Activated CD4-positive, alpha-beta T cell treated with anti-CD3 and anti-CD28 coated beads, Interleukin-10, Interleukin-2, amounts not matched to agents 100 ng/mL and 50 ng/mL, durations not matched to agents 16 hours and 8 hours (primary cell): ENCODE measurements around the gene MFAP4.

Source experiments
- DNase-seq: peaks from one replicate; pipeline ENCODE4 v3.0.0-alpha.2; 2020

Gene MFAP4

DNA sequence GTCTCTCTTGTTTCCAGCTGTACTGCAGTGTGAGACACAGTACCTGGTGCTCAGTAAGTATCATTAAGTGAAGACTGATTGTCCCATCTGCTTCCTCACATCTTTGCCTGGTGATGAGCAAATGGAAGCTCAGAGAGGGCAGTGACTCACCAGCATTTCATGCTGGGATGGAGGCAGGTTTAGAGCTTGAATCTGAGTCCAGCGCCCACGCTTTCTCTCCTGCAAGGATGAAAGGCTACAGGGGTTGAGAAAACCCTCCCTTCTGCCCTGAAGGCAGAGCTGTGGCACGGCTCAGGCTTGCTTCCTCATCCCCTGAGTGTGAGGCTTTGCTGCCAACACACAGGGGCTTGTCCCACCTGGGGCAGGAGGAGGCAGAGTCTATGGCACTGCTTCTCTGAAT lies 22.5 kb upstream of the MFAP4 start:
- DNase-seq = no peak

DNA sequence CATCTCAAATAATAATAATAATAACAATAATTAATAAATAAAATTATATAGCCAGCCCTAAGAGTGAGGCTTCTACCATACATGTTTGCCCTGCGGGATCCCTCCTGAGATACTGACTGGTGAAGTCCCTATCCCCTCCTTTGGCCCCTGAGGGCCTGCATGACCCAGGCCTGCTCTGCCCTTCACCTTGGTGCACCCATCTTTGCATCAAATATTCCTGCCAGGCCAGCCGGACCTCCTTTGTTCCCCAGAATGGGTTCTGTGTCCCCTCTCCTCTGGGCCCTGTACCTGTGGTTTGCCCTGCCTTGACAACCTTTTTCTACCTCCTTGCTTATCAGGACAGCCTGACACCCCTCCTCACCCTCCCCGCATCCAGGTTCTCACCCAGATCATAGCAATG lies 22.1 kb upstream of the MFAP4 start:
- no peak for DNase-seq

DNA sequence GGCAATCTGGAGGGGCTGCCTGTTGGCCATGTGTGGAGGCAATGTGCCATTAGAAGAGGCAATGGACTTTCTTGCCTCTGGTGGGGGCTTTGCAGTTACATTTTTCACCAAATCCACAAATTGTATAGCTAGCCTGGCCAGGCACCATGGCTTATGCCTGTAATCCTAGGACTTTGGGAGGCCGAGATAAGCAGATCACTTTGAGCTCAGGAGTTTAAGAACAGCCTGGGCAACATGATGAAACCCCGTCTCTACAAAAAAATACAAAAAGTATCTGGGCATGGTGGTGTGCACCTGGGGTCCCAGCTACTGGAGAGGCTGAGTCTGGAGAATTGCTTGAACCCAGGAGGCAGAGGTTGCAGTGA lies 21.3 kb upstream of the MFAP4 start:
- DNase-seq = no peak

DNA sequence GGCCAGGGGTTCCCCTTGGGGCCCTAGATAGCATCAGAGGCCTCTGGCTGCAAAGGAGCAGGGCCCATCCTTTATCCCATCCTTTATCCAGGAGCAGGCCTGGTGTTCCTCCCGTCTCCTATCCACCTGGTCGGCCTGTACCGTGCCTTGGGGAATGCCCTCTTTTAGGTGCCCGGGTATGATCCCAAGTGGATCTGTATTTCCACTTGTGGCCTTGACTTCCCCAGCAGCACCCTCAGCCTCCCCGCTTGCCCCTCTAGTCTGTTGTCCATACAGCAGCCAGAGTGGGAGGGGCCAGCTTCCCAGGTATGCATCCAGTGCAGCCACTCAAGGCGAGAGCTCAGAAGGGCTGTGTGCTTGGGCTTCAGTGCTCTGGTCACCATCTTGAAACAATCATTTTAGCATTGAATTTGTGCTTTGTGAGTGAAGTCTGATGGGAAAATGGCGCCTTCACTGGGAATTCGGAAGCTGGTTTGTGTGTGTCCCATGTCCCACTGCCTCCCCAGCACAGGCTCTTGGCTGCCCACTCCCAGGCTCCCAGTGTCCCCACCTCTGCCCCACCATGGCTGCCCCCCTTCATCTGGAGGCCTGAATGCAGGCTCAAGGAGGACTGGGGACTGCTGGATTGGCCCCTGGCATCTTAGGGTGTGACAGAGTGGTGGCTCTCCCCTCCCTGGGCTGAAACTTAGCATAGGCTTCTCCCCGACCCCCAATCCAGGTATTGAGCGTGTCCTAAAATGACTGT lies 20.8 kb upstream of the MFAP4 start:
- no peak for DNase-seq

- DNase-seq = no peak
These were observed 18.1 kb upstream of the MFAP4 start for GRCh38 chr17:19405114-19405513.

GRCh38 chr17:19404264-19404663 lies 17.3 kb upstream of the MFAP4 start:
- no peak for DNase-seq

DNA sequence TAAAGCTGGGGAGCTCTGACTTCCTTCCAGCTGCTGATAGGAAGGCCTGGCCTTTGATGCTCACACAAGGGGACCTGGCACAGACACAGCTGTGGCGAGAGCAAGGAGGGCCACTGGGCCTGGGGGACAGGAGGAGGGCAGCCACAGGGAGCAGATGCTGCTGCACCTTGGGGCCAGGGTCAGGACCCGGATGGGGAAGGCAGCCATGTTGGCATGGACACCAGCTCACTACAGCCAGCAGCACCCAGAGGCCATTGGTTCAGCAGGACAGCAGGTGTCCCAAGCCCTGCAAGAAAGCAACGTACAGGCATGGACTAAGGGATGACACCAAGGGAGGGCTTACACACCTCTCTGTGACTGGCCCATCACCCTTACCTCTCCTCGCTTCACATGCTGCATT lies 16.0 kb upstream of the MFAP4 start:
- no peak for DNase-seq

DNA sequence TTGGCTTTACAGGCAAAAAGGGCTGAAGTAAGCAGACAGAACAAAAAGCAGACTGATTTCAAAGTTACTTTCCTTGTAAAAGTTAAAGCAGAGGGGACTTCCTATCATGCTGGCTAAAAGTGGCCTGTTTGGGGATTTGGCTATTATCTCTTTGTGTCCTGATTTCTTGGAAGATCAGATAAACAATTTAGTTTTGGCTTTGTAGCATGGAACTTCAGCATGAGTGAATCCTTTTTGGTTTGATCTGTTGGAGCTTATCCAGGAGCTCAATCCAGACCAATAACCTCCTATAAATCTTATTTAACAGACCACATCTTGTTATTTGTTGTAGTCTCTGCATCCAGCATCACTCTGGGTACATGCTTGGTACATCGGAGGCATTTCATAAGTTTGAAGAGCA lies 15.2 kb upstream of the MFAP4 start:
- DNase-seq = no peak

DNA sequence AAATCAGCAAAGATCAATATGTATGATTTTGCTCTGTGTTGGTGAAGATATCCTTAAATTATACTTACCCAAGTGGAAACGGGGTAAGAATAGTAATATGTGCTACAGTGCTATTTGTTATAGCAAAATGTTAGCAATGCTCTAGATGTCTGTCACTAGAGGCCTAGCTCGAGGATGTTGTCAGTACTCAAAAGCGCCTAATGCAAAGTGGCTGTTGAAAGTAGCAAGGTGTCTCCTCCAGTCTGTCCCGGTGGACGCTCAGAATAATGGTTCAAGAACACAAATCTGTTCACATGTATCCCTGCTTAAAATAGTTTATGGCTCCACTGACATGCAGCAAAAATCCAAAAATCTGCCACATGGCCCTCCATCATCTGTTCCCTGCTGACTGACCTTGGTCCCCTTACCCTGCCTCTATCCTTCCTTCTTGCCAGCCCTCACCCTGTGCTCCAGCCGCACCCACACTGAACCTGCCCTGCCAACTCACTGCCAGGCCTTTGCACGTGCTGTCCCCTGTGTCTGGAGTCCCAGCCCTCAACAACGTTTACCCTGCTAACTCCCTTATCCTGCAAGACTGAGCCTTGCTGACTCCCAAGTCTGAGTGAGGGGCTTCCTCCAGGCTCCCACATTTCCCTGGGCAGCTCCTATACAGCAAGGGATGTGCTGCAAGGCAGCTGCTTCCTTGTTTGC lies 14.5 kb upstream of the MFAP4 start:
- DNase-seq = no peak

DNA sequence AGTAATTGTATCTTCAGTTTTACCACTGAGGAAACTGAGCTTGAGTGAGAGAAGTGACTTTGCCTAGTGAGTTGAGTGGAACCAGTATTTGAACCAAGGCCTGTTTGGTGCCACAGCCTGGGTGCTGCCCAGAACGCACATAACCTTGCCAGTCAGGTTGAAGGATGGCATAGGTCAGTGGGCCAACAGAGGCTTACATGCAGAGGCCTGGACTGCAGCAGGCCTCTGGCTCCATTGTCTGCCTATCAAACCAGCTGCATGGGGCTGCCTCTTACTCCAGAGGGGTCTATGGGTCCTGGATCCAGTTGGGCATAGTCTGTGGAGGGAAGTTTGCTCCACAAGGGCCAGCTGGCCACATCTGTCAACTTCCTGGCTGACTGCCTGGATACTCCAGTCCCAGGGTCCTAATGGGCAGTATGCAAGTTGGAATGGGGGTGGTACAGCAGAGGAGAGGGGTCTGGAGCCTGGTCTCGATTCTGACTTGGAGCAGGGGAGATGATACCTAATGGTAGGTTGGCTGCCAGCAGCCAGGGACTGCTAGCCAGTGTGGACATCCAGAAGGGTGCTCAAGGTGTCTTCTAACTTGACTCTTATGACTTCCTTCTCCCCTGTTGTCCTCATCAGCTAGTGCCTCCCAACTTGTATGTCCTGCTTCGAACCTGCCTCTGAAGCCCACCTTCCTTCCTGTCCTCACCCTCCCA lies 12.9 kb upstream of the MFAP4 start:
- DNase-seq = no peak

DNA sequence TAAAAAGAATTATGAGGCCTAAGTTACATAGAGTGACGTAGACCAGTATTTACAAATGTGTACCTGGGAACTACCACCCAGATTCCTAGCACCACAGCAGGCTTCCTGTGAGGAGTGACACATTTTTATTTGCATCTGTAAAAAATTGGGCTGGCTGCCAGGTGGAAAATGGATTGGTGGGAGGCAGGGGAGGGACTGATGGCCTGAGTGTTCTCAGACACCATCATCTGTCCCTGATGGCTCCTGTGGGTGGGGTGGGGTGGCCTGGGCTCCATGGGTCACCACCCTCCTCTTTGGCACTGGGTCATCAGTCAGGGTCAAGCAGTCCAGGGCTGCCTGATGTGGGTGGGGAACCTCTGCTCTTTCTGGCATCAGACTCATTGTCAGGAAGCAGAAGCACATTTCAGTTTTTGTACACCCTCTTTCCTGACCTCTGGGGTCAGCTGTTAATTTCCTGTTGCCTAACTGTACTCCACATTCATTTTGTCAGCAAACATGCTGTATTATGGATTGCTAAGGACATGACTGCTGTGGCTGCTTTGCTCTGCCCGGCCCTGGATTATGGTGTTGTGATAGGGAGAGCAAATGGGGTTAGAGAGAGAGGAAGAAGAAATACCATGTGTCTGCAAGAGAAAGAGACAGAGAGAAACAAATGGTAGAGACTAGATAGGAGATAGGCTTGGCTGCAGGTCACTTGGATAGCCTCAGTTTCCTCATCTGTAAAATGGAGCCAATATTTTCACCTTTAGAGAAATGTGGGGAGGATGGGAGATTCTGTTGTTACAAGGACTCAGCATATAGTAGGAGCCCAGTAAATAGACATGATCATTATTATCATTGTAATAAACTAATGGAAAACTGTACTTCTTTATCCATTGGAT lies 11.6 kb upstream of the MFAP4 start:
- DNase-seq = no peak

GRCh38 chr17:19397556-19398041 lies 10.6 kb upstream of the MFAP4 start:
- no peak for DNase-seq

- DNase-seq = no peak
These were observed 5.3 kb upstream of the MFAP4 start for GRCh38 chr17:19392303-19392702.

DNA sequence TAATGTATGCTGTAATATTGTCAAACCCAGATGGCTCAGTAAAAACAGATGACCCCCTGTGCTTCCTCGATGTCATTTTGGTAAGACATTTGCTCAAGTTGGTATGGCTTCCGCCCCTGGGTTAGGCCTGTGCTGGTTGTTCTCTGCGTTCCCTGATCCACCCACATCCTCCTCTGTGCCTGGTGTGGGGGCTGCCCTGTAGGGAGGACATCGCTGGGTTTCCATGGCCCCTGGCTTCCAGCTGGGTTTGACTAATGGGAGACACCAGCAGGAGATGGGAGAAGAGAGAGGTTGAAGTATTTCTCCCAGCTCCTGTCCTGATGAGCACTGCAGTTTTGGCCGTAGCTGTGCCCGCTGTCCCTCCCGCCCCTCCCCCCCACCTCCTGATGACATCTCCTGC lies 4.4 kb upstream of the MFAP4 start:
- no peak for DNase-seq

DNA sequence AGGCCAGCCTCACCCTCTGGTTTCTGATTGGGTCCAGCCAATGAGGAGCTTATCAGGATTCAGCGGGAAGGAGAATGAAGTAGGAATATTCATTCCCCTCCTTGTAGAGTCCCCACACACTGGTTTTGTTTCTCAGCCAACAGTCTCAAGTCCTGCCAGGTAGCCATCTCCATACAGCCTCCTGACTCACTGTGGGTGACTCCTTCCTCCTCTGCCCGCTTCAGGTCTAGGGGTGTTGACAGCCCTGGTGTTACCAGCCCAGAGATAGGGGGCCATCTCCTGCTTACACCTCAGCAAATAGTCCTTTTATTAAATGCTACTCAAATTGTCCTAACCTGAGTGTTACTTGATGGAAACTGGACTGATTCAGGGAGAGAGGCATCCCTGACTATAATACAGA lies 4.0 kb upstream of the MFAP4 start:
- no peak for DNase-seq

DNA sequence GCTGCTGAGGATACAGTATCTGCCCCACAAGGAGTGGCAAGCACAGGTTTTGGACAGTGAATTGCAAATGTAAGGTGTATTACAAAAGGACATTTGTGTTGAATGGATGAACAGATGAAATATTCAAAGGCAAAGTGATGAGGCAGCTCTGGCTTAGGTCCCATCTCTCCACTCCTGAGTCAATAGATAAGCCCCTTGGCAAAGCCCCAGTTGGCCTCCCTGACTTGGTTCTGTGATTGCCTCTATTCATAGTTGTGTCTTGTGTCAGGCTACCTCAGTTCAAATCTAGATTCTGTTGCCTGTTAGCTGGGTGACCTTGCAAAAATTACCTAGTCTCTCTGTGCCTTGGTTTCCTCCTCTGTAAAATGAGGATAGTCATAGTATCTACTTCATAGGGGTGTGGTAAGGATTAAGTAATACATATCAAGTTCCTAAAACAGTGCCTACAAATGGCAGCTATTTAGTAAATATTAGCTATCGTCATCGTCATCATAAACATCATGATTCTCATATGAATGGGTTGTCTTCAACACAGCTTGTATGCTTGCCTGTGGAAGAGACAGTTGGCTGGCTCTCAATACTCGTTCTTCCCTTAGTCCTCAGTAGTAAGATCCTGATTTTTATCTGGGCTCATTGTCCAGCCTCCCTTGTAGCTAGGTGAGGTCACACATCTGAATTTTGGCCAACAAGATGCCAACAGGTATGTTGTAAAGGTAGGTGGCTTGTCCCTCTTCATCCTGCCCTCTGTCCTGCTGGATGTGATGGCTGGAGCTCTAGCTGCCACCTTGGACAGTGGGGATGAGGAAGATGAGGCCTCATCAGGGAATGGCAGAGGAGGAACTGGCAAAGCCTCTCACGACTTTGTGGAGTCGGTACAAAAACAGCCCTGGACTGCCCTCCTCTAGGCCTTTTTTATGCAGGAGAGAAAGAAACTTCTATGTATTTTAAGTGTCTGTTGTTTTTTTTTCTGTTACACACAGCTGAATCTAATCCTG lies 2.1 kb upstream of the MFAP4 start:
- DNase-seq = no peak

- no peak for DNase-seq
These were observed 1.0 kb upstream of the MFAP4 start for GRCh38 chr17:19387921-19388521.

GRCh38 chr17:19386051-19386929 lies 700 bp downstream of the MFAP4 start:
- DNase-seq = no peak

DNA sequence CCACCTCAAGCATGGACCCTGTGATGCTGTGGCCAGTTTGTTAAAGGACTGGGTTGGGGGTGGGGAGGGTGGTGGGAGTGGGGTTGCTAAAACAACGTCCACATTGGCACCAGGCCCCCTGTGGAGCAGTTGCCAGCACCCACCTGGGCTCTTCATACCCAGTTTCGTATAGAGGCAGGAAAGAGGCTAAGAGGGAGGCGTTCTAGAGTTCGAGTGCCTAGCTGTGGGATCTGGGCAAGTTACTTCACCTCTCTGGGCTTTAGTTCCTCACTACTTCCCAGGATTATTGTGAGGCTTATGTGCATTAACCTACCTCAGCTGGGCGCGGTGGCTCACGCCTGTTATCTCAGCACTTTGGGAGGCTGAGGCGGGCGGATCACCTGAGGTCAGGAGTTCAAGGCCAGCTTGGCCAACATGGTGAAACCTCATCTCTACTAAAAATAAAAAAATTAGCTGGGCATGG lies 1.4 kb downstream of the MFAP4 start:
- no peak for DNase-seq

DNA sequence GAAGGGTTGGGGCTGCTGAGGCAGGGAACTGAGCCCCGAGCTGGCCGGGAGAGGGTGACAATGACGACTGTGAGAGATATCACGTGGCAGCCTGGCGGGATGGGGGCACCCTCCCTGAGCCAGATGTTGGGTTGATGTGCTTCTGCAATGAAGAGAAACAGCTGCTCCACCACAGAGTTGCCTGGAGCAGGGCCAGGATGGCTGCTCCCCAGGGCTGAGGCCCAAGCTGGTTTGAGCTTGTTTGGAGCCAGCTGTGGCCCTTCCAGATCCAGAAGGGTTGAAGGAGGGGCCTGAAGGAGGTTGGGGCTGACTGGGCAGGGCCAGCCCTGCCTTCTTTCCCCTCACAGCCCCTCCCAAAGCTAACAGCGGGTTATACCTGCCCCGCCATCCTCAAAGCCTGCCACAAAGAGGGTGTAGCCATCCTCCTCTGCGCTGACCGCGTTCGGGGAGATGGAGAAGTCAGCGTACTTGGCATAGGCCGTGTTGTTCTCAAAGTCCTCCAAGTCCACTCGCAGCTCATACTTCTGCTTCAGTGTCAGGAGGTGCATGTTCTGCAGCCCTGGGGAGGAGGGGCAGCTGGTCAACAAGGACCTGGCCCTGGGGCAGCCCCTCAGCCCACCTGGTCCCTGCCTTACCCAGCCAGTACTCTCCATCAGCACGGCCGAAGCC lies 2.1 kb downstream of the MFAP4 start:
- DNase-seq = no peak
